GM20431 (cell line): ENCODE measurements around the gene BMPR1B.
"Not testable (repeated sequence)": the region's sequence is repeated elsewhere in the genome, so short reads cannot be mapped to it uniquely, and the experiment has no call there.

ENCODE experiments used
- in situ Hi-C: fragments of 300-500 bp; cut with MseI, MboI; formaldehyde crosslinking; loops from one replicate; pipeline ENCODE4 v1.15.0; 2020; ENCODE audit warnings: low sequenced_read_pairs; ENCODE audit not compliant: unreplicated experiment

The BMPR1B gene

GRCh38 chr4:95161781-95162469, 404.2 kb downstream of the BMPR1B start:
- in situ Hi-C loops: no loop called here

- in situ Hi-C loops: no loop called here
Measured at GRCh38 chr4:95162867-95163266, 405.1 kb downstream of the BMPR1B start.

- in situ Hi-C loops: no loop called here
Measured at GRCh38 chr4:95165926-95166524, 408.3 kb downstream of the BMPR1B start.

DNA sequence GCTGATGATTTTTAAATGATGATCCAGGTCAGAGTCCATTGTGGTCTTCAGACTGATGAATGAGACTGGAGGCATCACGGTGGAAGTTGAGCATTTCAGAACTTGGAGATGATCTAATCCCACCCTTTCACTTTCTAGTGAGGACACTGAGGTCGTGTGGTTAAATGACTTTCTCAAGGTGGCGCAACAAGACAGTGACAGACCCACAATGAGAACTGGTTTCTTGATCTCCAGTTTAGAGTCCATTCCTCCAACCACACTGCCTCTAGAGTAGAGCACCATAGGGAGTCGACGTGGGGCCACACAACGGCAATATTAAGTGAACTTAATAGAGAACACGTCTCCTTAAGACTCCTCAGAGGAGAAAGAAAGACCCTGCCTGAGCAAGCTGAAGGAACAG, 410.1 kb downstream of the BMPR1B start:
- in situ Hi-C loops: no loop called here

- in situ Hi-C loops: no loop called here
Measured at GRCh38 chr4:95170176-95170575, 412.4 kb downstream of the BMPR1B start.

GRCh38 chr4:95171377-95171776, 413.6 kb downstream of the BMPR1B start:
- in situ Hi-C loops: not testable (repeated sequence)

DNA sequence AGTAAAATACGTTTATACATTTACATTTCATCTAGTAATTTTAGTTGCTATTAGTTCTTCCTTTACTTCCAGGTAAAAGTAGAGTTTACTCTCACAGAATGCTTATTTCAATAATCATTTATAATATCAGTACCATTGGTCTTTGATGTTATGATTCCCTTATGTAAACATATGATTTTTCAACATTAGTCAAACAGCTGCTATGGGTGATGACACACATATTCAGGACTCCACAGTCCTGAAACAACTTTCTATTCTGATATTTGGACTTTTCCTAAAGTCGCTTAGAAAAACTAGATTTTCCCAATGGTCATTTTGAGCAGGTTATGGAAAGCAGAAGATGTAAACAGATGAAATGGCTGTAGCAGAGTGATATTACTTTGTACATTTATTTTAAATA, 421.2 kb downstream of the BMPR1B start:
- in situ Hi-C loops: no loop called here

DNA sequence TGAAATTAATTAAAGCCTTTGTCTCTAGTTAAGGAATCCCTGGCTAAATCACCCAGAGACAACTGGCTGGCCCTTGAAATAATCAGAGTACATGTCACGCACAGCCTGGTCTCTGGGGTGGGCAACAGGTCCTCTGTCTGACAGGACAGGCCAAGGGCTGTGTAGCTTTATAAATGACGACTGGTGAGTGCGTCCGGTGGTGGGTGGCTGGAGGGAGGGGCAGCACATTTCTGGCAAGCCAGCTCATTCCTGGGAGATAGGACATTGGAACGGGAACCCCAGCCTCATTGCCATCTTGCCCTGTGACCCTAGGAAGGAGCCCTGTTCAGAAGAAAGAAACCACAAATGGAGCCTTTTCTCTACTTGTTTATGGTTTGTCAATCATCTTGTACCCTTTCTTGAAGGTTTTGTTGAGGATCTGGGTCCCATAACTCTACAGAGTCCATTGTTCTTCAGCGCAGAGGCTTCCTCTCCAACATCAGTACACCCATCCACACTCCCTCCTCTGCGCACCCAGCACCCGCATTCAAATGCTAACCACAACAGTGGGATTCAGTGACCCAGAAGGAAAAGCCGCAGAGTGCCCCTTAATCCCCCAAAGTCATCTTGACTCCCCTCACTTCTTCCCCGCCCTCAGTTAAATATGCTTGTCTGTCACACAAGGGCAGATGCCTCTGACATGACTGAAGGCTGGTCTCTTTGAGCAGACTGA, 422.9 kb downstream of the BMPR1B start:
- in situ Hi-C loops: no loop called here

DNA sequence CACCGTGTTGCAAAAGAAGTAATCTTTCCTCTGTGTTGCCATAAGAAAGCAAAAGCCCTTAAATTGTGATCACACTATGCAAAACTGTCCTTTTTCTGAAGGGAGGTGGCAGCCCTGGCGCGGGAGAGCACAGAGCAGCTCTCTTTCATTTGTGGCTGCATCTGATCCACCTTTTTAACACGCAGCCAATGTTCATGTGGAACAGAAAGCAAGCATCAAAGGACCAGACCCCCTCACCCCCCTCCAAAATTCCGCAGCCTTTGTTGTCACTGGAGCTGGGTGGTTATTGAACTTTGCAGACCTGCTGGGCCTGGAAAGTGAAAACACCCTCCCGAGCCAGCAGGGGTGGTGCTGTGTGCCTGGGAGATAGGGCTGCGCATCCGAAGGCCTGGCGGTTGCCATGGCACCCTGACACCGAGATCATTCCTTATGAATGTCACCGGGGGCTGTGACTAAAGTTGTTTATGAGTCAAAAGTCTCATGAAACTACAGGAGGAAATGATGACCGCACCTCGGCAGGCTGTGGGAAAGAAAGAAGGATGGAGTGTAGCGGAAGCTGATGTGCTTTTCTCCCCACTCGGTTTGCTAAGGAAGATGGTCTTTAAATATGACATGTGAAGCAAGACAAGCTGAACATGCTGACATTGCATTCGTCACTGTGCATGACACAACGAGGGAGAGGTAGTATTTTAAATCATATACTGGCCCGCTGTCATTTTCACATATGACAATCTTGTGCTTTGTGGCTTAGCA, 423.7 kb downstream of the BMPR1B start:
- in situ Hi-C loops: no loop called here

DNA sequence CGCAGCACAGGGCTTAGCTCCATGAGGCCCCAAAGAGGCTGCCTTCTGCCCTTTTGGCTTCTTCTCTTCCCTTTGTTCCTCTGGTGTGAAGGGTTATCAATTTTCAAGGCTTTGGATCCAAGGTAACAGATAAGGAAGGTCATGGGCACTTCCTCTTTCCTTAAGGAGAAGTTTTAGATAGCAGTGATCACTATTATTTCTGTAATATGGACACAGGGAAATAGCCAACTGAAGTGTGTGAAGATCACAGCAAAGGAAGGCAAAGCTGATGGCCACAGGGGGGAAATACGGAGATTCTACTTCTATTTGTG, 424.2 kb downstream of the BMPR1B start:
- in situ Hi-C loops: no loop called here

DNA sequence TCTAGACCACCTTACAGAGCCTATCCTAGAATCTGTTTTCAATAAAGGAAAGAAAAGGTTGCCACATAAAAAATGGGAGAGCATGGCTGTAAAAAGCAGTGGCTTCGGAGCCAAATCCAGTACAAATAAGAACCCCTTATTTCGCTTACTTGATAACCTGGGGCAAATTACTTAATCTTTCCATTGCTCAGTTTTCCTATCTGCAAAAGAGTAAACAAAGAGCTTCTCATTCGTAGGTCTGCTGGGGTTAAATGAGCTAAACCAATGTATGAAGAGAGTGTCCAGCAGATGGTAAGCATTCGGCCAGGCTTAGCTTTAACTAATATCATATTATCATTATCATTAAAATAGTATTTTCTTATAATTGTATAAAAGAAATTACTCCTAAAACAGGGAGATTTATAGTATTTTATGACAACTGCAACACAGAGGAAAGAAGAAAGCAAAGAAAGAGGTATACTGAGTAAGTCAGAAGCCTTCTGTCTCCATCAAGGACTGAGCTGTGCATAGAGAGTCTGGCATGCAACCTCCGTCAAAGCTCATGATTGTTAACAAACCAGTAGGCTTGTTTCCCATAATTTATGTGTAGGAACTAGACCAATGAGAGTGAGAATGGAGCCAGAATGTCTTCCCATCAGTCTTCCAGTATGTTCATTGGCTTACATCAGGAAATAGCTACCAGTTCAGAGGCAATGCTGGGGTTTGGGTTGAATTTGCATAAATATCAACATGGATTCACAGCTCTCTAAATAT, 426.1 kb downstream of the BMPR1B start:
- in situ Hi-C loops: no loop called here

DNA sequence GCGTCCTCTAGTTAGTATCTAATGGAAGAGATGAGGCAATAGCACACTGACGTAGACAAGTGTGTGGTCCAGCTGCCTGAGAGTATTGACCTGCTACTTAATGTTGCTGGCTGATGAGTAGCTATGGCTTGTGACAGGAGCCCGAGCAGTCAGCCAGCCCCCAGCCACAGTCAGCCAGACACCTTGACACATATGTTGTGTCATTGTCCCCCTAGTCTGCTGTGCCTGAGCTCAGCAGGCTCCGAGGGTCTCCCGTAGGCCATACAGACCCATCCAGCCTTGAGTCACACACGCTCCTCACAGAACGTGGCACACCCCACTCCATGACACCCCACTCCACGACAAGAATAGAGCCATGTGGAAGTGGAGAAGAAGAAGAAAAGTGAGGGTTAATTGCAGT, 428.9 kb downstream of the BMPR1B start:
- in situ Hi-C loops: no loop called here

- in situ Hi-C loops: no loop called here
Measured at GRCh38 chr4:95188701-95189370, 431.1 kb downstream of the BMPR1B start.

GRCh38 chr4:95190751-95191436, 433.1 kb downstream of the BMPR1B start:
- in situ Hi-C loops: no loop called here

DNA sequence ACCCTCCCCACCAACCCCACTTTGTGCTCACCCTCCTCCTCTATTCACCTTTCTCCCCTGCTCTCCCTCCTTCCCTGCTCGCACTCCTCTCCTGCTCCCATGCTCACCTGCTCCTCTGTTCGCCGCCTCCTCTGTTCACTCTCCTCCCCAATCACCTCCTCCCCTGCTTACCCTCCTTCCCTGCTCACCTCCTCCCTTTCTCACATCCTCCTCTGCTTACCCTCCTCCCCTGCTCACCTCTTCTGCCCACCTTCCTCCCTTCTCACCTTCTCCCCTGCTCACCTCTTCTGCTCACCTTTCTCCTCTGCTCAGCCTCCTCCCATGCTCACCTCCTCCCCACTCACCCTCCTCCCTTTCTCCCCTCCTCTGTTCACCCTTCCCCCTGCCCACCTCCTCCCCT, 433.8 kb downstream of the BMPR1B start:
- in situ Hi-C loops: no loop called here

DNA sequence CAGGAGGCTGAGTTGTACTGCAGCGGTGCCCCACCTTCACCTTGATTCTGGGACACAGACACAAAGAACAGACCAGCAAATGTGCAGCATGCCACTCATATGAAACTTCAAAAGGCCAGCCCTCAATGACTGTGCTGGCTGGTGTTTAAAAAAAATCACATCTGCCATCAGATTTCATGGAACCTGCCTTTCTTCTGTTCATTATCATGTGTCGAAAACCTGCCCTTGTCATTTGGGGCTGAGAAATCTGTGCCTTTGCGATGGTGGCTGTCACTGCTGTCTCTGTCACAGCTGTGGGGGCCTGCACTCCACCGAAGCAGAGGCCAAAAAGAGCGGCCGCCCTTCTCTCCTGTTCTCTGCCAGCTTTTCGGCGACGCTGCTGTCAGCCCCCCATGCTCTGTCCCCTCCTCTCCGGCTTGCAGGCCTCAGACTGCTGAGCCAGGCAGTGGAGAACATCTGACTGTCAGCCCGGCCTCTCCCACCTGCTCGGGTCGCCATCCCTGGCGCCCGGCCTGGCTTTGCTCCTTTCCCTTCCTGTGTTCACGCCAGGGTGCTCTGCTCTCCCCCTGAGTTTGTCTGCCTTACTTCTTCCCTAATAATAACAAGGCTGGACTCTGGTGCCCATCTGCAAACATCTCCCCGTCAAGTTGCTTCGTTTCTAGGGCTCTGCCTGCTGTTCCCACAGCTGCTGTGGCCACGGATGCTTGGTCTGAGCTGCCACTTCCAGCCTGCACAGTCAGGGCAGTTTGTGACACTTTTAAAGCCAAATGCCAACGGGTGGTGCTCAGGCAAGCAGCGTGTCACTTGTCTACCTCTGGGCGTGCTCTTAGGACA, 435.9 kb downstream of the BMPR1B start:
- in situ Hi-C loops: no loop called here

DNA sequence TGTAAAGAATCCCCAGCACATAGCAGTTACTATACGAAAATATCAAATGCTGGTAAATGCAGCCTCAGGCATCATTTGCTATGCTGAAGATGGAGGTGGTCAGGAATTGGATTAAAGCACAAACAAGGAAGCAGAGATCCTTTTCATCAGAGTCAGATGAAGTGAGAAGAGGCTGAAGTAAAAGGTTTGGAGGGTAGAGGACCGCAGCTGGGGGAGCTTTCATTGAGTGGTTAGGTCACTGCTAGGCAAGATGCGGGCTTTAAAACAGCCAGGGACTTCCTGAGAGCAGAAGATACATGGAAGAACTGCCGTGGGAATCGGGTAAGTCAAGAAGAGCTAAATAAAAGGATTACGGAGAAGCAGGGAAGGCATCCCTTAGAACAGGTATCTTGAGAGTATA, 439.6 kb downstream of the BMPR1B start:
- in situ Hi-C loops: no loop called here

DNA sequence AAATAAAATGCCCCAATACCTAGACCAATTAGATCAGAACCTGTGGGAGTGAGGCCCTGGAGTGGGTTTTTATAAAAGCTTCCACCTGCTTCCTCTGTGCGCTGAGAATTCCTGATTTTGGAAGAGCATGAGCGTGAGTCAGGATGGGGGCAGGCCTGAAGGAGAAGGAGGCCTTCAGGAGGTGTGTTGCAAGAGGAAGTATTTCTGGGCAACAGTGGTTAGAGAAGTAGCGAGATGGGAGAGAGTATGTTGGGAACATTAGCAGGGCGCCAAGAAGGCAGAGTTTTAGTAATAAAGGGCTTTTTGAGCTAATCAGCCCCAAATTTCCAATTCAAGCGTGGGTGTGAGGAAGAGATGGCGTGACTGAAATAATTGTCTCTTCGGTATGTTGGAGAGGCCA, 441.2 kb downstream of the BMPR1B start:
- in situ Hi-C loops: no loop called here
